Suprapubic skin (tissue), 3 donors: ENCODE data around the gene TMEM150C.

Experiments
- CTCF ChIP-seq, 2 donors: fragments of 200-600 bp in 1 of 2; fragments of 450-650 bp in 1 of 2; sonication (generic) in 1 of 2; IDR thresholded peaks; one replicate each; pipeline ENCODE4 v1.5.1; 2016 to 2019; ENCODE audit warnings: antibody characterized with exemption in 2 of 2, mild to moderate bottlenecking in 1 of 2, moderate library complexity in 1 of 2
- EP300 ChIP-seq: sonication (generic); formaldehyde crosslinking; IDR thresholded peaks from one replicate; pipeline ENCODE4 v1.6.1; 2017; ENCODE audit warnings: antibody characterized with exemption

GRCh38 chr4:82593411-82593810, 31.6 kb upstream of the TMEM150C start:
- TF ChIP-seq CTCF (IDR thresholded peaks at IDR 0.05) (no peak), EP300 (no peak)
